ENCODE measurements around the gene PTTG2.

DNA sequence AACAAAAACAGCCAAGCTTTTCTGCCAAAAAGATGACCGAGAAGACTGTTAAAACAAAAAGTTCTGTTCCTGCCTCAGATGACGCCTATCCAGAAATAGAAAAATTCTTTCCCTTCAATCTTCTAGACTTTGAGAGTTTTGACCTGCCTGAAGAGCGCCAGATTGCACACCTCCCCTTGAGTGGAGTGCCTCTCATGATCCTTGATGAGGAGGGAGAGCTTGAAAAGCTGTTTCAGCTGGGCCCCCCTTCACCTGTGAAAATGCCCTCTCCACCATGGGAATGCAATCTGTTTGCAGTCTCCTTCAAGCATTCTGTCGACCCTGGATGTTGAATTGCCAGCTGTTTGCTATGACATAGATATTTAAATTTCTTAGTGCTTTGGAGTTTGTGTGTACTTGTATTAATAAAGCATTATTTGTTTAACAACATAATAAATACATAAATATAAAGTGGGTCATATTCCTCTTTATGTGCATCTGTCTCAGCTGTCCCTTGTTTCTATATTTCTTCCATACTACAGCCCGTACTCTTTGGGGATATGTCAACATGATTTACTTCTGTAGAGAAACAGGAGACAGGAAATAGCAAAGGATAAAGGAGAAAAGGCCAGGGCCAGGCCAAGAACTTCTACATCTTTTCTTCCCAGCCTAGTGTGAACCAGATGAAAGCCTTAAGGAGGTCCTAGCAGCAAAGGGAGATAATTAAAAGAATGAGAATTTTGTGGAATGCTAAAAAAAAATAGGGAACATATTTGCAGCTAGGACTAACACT, 667 bp downstream of the PTTG2 start:
- TF ChIP-seq EZH2phosphoT487 (conservative IDR thresholded peaks at IDR 0.05; ENCODE audit: low read length): no peak
- TF ChIP-seq, protein P1, sequence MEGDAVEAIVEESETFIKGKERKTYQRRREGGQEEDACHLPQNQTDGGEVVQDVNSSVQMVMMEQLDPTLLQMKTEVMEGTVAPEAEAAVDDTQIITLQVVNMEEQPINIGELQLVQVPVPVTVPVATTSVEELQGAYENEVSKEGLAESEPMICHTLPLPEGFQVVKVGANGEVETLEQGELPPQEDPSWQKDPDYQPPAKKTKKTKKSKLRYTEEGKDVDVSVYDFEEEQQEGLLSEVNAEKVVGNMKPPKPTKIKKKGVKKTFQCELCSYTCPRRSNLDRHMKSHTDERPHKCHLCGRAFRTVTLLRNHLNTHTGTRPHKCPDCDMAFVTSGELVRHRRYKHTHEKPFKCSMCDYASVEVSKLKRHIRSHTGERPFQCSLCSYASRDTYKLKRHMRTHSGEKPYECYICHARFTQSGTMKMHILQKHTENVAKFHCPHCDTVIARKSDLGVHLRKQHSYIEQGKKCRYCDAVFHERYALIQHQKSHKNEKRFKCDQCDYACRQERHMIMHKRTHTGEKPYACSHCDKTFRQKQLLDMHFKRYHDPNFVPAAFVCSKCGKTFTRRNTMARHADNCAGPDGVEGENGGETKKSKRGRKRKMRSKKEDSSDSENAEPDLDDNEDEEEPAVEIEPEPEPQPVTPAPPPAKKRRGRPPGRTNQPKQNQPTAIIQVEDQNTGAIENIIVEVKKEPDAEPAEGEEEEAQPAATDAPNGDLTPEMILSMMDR (IDR thresholded peaks at IDR 0.05; ENCODE audit: insufficient read depth, low read length, poor library complexity, severe bottlenecking): no peak
